ENCODE results near the gene P3H3. TPM values are rescaled to one million over a fixed set of nuclear protein-coding genes. Genes with fewer than 3 reads are reported as not detected.

Gene P3H3
- total and polyA plus RNA-seq, 10 donors = 4.2 to 11.7 (median 6.2) TPM

DNA sequence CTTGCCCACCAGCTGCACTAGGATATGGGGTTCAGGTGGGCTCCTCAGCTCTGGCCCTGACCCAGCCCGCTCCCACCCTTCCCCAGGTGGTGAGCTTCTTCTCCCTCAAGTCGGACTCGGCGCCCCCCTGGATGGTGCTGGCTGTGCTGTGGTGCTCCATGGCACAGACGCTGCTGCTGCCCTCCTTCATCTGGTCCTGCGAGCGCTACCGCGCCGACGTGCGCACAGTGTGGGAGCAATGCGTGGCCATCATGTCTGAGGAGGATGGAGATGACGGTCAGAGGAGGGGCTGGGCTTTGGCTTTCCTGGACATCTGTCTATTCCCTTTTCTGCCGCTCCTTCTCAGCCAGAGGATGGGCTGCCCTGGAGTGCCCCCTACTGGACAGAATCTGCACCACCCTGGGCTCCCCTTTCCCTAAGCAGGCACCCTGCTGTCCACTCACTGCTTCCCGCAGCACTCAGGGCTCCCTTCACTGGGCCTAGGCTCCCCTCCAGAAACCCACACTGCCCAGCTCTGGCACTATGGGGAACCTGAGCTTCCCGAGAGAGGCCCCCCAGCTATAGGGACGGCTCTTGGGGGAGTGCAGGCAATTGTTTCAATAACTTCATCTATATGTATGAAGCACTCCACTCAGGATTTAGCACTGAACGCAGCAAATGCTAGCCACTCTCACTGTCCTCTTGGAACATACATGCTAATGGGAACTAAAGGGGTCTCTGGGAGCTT is 2.6 kb upstream of the P3H3 start:
- 6 to 20% (median 17%) methylated on average over 16 to 19 of the region's 19 CpGs for WGBS, 5 donors
- Histone ChIP-seq H3K27ac (no peak overlapping the region), H3K36me3 (no peaks in the 10 kb centered on the region), H3K9me3 (no peaks in the 10 kb centered on the region), H3K27me3 (replicated peaks in 1 of 7) (peaks cover 0 to 100% (median 55%) of the 10 kb centered on the region in 7 donors), H3K4me1 (peaks cover 4 to 71% (median 58%) of the 10 kb centered on the region in 6 donors), H3K4me3 (peak overlapping the region in 1 of 8 donors; percentile 5)
- DNase-seq = peak; percentile 93
- intact Hi-C loops (cut with DNase I; ENCODE audit: low total_unique reads) = loop anchor here (10.0 kb wide), 1 partner anchor 71 kb away; the partner anchor contains the start of gene MLF2
- TF ChIP-seq POLR2AphosphoS5 (IDR thresholded peaks at IDR 0.05) = peak; percentile 45 to 58 (median 49)
- TF ChIP-seq, protein P1, sequence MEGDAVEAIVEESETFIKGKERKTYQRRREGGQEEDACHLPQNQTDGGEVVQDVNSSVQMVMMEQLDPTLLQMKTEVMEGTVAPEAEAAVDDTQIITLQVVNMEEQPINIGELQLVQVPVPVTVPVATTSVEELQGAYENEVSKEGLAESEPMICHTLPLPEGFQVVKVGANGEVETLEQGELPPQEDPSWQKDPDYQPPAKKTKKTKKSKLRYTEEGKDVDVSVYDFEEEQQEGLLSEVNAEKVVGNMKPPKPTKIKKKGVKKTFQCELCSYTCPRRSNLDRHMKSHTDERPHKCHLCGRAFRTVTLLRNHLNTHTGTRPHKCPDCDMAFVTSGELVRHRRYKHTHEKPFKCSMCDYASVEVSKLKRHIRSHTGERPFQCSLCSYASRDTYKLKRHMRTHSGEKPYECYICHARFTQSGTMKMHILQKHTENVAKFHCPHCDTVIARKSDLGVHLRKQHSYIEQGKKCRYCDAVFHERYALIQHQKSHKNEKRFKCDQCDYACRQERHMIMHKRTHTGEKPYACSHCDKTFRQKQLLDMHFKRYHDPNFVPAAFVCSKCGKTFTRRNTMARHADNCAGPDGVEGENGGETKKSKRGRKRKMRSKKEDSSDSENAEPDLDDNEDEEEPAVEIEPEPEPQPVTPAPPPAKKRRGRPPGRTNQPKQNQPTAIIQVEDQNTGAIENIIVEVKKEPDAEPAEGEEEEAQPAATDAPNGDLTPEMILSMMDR (IDR thresholded peaks at IDR 0.05 in 8 of 11, conservative IDR thresholded peaks at IDR 0.05 in 3 of 11) = peak; percentile 87 to 98 (median 94)
- TF ChIP-seq POLR2A (IDR thresholded peaks at IDR 0.05) = no peak

DNA sequence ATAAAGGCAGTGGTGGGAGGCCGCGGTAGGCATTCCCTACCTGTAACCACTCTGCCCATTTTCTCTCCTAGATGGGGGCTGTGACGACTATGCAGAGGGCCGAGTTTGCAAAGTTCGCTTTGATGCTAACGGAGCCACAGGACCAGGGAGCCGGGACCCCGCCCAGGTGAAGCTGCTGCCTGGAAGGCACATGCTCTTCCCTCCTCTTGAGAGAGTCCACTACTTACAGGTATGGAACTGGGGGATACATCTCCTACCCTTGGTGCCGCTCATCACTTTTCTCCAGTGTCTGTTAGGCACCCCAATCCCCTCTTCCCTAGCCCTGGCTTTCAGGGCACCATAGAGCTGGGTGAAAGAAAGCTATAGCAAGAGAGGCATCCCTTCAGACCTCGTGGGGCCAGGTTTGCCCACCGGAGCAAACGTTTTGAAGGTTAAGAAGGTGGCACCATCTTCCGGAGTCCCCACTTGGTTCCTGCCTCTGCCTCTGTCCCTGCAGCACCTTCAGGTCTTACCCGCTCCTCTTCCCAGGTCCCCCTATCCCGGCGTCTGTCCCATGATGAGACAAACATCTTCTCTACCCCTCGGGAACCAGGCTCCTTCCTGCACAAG is 2.0 kb upstream of the P3H3 start:
- Histone ChIP-seq H3K9me3 (no peaks in the 10 kb centered on the region), H3K27ac (no peak overlapping the region), H3K27me3 (replicated peaks in 1 of 7) (peaks cover 0 to 94% (median 55%) of the 10 kb centered on the region in 7 donors), H3K4me3 (no peak overlapping the region), H3K36me3 (no peaks in the 10 kb centered on the region), H3K4me1 (peaks cover 4 to 73% (median 59%) of the 10 kb centered on the region in 6 donors)
- TF ChIP-seq, protein P1 (IDR thresholded peaks at IDR 0.05 in 8 of 11, conservative IDR thresholded peaks at IDR 0.05 in 3 of 11) = no peak
- no peak for TF ChIP-seq POLR2A (IDR thresholded peaks at IDR 0.05)
- TF ChIP-seq POLR2AphosphoS5 (IDR thresholded peaks at IDR 0.05) = no peak
- intact Hi-C loops (cut with DNase I; ENCODE audit: low total_unique reads) = loop anchor here (10.0 kb wide), 1 partner anchor 71 kb away; the partner anchor contains the start of gene MLF2
- 71 to 86% (median 81%) methylated on average over 17 of the region's 17 CpGs for WGBS, 5 donors
- DNase-seq = no peak

DNA sequence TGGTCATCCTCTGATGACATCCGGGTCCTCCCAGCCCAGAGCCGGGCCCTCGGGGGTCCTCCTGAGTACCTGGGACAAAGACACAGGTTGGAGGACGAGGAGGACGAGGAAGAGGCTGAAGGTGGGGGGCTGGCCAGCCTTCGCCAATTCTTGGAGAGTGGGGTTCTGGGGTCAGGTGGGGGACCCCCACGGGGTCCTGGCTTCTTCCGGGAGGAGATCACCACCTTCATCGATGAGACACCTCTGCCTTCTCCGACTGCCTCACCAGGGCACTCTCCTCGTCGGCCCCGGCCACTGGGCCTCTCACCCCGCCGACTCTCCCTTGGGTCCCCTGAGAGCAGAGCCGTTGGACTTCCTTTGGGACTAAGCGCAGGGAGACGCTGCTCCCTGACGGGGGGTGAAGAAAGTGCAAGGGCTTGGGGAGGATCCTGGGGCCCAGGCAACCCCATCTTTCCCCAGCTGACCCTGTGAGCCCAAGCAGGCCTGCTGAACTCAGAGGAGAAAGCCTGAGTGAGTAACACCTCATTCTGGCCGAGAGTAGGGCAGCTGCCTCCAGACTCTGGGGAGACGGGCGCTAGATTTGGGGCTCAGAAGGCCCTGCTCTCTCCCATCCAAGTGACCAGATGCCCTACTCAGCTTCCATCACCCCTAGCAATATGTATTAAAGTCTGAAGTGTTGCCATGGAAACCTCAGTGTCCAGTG is 1.3 kb upstream of the P3H3 start:
- 77 to 90% (median 85%) methylated on average over 20 to 22 of the region's 22 CpGs for WGBS, 5 donors
- no peak for DNase-seq
- Histone ChIP-seq H3K9me3 (no peaks in the 10 kb centered on the region), H3K27me3 (replicated peaks in 1 of 7) (peaks cover 0 to 87% (median 55%) of the 10 kb centered on the region in 7 donors), H3K27ac (no peak overlapping the region), H3K4me1 (peaks cover 4 to 73% (median 57%) of the 10 kb centered on the region in 6 donors), H3K36me3 (no peaks in the 10 kb centered on the region), H3K4me3 (peak overlapping the region in 1 of 8 donors; percentile 32)
- intact Hi-C loops (cut with DNase I; ENCODE audit: low total_unique reads) = loop anchor here (10.0 kb wide), 1 partner anchor 72 kb away; the partner anchor contains the start of gene MLF2
- TF ChIP-seq POLR2A (IDR thresholded peaks at IDR 0.05) = no peak
- TF ChIP-seq POLR2AphosphoS5 (IDR thresholded peaks at IDR 0.05) = no peak
- TF ChIP-seq, protein P1 (IDR thresholded peaks at IDR 0.05 in 8 of 11, conservative IDR thresholded peaks at IDR 0.05 in 3 of 11) = no peak
